HL-60 (cell line): ENCODE results near the gene KBTBD12.

Experiments
- DNase-seq, 2 experiments: peaks; one replicate each; pipeline ENCODE4 v3.0.0-alpha.2; 2010 to 2020; ENCODE audit warnings: low read depth in 1 of 2, low spot score in 1 of 2
- H3K27ac ChIP-seq: fragments of 250-450 bp; sonication (Bioruptor Pico); replicated peaks from 2 replicates; pipeline ENCODE4 v1.5.1; 2020; ENCODE audit warnings: mild to moderate bottlenecking, moderate library complexity
- H3K27me3 ChIP-seq: fragments of 250-450 bp; sonication (Bioruptor Pico); 2 replicates; pipeline ENCODE4 v1.5.1; 2021; ENCODE audit warnings: mild to moderate bottlenecking, moderate library complexity; ENCODE audit not compliant: insufficient read depth, poor library complexity, severe bottlenecking
- H3K4me3 ChIP-seq: replicated peaks from 2 replicates; pipeline ENCODE4 v1.5.1; 2011; ENCODE audit warnings: mild to moderate bottlenecking, control low read depth, low read length; ENCODE audit not compliant: insufficient read depth
- GABPA ChIP-seq: IDR thresholded peaks from 2 replicates; pipeline ENCODE4 v1.6.1; 2012; ENCODE audit warnings: low read depth
- POLR2AphosphoS5 ChIP-seq: IDR thresholded peaks from 2 replicates; pipeline ENCODE4 v1.6.1; 2012; ENCODE audit warnings: low read depth
- SPI1 ChIP-seq: IDR thresholded peaks from 2 replicates; pipeline ENCODE4 v1.6.1; 2012; ENCODE audit warnings: low read depth, mild to moderate bottlenecking, borderline replicate concordance
- TF ChIP-seq, protein P1 (sequence below): IDR thresholded peaks from 2 replicates; pipeline ENCODE4 v1.6.1; 2012; ENCODE audit warnings: low read depth; ENCODE audit not compliant: insufficient replicate concordance
- TF ChIP-seq, protein P2 (sequence below): IDR thresholded peaks from one replicate; pipeline ENCODE4 v1.5.1; 2011; ENCODE audit warnings: low read length, control low read depth, inconsistent platforms; ENCODE audit not compliant: insufficient read depth

KBTBD12 gene

DNA sequence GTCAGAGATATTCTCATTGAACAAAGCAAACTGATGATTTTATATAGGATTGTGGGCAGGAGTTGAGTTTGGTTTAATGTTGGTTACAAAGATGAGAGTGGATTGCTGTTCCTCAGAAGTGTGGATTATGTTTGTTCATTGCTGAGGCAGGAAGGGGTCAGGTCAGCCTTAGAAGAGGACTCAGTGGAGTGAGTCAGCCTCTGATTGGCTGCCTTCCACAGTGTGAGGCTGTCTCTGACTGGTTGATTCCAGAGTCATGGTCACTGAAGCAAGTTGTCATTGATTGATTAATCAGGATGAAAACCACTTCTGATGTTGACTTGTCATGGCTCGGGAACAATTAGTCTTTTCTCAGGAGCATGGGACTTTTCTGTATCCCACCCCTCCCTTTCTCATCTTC, 36.2 kb downstream of the KBTBD12 start:
- TF ChIP-seq POLR2AphosphoS5 (no peak), GABPA (no peak), SPI1 (no peak)
- TF ChIP-seq, protein P1, sequence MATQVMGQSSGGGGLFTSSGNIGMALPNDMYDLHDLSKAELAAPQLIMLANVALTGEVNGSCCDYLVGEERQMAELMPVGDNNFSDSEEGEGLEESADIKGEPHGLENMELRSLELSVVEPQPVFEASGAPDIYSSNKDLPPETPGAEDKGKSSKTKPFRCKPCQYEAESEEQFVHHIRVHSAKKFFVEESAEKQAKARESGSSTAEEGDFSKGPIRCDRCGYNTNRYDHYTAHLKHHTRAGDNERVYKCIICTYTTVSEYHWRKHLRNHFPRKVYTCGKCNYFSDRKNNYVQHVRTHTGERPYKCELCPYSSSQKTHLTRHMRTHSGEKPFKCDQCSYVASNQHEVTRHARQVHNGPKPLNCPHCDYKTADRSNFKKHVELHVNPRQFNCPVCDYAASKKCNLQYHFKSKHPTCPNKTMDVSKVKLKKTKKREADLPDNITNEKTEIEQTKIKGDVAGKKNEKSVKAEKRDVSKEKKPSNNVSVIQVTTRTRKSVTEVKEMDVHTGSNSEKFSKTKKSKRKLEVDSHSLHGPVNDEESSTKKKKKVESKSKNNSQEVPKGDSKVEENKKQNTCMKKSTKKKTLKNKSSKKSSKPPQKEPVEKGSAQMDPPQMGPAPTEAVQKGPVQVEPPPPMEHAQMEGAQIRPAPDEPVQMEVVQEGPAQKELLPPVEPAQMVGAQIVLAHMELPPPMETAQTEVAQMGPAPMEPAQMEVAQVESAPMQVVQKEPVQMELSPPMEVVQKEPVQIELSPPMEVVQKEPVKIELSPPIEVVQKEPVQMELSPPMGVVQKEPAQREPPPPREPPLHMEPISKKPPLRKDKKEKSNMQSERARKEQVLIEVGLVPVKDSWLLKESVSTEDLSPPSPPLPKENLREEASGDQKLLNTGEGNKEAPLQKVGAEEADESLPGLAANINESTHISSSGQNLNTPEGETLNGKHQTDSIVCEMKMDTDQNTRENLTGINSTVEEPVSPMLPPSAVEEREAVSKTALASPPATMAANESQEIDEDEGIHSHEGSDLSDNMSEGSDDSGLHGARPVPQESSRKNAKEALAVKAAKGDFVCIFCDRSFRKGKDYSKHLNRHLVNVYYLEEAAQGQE = no peak
- TF ChIP-seq, protein P2, sequence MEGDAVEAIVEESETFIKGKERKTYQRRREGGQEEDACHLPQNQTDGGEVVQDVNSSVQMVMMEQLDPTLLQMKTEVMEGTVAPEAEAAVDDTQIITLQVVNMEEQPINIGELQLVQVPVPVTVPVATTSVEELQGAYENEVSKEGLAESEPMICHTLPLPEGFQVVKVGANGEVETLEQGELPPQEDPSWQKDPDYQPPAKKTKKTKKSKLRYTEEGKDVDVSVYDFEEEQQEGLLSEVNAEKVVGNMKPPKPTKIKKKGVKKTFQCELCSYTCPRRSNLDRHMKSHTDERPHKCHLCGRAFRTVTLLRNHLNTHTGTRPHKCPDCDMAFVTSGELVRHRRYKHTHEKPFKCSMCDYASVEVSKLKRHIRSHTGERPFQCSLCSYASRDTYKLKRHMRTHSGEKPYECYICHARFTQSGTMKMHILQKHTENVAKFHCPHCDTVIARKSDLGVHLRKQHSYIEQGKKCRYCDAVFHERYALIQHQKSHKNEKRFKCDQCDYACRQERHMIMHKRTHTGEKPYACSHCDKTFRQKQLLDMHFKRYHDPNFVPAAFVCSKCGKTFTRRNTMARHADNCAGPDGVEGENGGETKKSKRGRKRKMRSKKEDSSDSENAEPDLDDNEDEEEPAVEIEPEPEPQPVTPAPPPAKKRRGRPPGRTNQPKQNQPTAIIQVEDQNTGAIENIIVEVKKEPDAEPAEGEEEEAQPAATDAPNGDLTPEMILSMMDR = no peak
- Histone ChIP-seq H3K27ac (no peak overlapping the region), H3K4me3 (no peak overlapping the region), H3K27me3 (no peaks in the 10 kb centered on the region)
- DNase-seq = no peak

DNA sequence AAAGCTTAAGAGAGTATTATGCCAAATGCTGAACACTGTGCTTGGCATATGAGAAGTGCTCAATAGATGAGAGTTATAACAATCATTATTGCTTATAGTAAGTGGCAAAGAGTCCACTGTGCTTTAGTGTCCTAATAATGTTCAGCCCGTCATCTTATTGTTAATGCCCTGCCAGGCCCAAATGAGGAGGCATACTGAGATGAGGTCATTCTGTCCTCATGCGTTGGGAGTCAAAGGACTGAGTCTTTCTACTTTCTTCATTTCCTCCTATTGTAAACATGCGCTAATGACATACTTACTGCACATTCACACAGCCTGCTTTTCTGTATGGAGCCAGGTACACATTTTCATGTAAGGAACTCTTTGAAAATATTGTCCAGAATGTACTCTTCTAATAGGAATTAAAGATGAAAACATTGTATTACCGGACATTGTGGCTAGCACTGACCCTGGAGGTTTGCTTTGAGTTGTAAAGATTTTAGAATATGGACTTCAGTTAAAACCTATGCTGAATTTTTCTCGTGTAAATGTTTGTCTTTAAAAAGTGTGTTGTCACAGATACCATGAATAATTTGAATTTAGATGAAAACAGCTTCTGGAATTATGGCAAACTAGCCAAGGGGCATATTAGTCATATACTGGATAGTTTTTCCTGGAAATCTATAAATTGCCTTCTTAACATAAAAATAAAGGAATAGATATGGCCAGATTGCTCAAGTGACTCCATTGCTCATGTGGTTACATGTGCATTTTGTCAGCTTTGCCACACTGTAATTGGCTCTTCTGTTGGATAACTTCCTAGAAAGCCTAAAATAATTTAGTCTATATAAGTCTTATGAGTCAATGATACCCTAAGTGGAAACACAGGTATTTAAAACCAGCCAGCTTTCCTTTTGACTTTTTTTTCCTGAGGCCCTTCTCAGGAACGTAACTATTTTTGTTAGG, 38.3 kb downstream of the KBTBD12 start:
- TF ChIP-seq GABPA = no peak
- TF ChIP-seq, protein P1 = no peak
- TF ChIP-seq POLR2AphosphoS5 = no peak
- TF ChIP-seq SPI1 = no peak
- TF ChIP-seq, protein P2 = no peak
- no peak overlapping the region for H3K27ac ChIP-seq
- H3K4me3 ChIP-seq = no peak overlapping the region
- DNase-seq = no peak
- no peaks in the 10 kb centered on the region for H3K27me3 ChIP-seq

DNA sequence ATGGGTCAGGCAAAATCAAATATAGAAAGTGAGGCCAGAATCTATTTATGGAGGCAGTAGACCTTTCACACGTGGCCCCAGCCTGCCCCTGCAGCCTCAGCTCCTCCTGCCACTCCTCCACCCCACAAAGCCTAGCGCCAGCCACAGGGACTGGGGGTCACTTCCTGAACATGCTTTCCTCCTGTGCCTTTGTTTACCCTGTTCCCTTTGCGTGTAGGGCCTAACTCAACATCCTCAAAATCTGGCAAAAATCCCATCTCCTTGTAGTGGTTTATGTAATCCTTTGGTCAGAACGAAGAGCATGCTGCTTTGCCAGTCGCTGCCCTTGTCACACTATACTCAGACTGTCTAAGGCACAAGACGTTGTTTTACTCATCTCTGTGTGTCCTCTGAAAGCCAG, 39.6 kb downstream of the KBTBD12 start:
- no peak for TF ChIP-seq GABPA
- TF ChIP-seq, protein P1 = no peak
- TF ChIP-seq SPI1 = no peak
- no peak for TF ChIP-seq POLR2AphosphoS5
- TF ChIP-seq, protein P2 = no peak
- H3K27me3 ChIP-seq = no peaks in the 10 kb centered on the region
- DNase-seq = no peak
- H3K27ac ChIP-seq = no peak overlapping the region
- no peak overlapping the region for H3K4me3 ChIP-seq
